K562 (cell line): ENCODE data around the gene MINK1. TPM values are rescaled to one million over a fixed set of nuclear protein-coding genes. Genes with fewer than 3 reads are reported as not detected.

Experiments
- ATAC-seq: fragments of 200-7000 bp; cut with Tn5 transposase; 3 replicates; pipeline ENCODE4 v1.9.1; 2020; ENCODE audit warnings: moderate library complexity
- BruUV-seq: library from RNA; stranded (reverse); fragments of 400-500 nt; replicated peaks from 2 replicates; lab custom pipeline; 2021; lab: Mats Ljungman, UMichigan
- CTCF ChIA-PET: fragments of 300-600 bp; formaldehyde crosslinking; extraction: SDS; loops from one replicate; lab custom pipeline; 2021; ENCODE audit warnings: low intra/inter-chr PET ratio; lab: Yijun Ruan, JAX
- POLR2A ChIA-PET: fragments of 300-600, 350-650 bp; sonication (Branson Sonifier 250); formaldehyde crosslinking; extraction: SDS; loops from one replicate; lab custom pipeline; 2021; ENCODE audit warnings: antibody characterized with exemption, inconsistent platforms; lab: Yijun Ruan, JAX
- DNase-seq, 4 experiments: peaks; one replicate each; pipeline versions ENCODE4 v3.0.0 to v3.0.0-alpha.2; 2011 to 2018; ENCODE audit warnings: low spot score in 3 of 4, mixed read lengths in 3 of 4; ENCODE audit errors: extremely low read depth in 1 of 4
- FAIRE-seq: peaks from 2 replicates; lab custom pipeline; 2011; peaks lifted over from hg19 to GRCh38; lab: Jason Lieb, UNC
- H2AFZ ChIP-seq: 2 replicates; pipeline ENCODE4 v1.6.0; 2011; ENCODE audit warnings: low read depth, low read length, control low read depth, inconsistent platforms
- H3K27ac ChIP-seq: fragments of 200-600 bp; 3 replicates; pipeline ENCODE4 v1.8.0; 2011; ENCODE audit warnings: low read depth, mild to moderate bottlenecking, control low read depth, inconsistent platforms, low read length, moderate library complexity, mixed read lengths; ENCODE audit errors: extremely low read depth
- H3K27me3 ChIP-seq, 2 experiments: fragments of 300-600 bp in 1 of 2; 2 replicates in 1 of 2; 3 replicates in 1 of 2; pipeline versions ENCODE4 v1.6.0 to v1.8.0; 2011; ENCODE audit warnings: inconsistent platforms in 2 of 2, low read length in 2 of 2, mild to moderate bottlenecking in 1 of 2, mixed read lengths in 1 of 2, moderate library complexity in 1 of 2; ENCODE audit not compliant: control insufficient read depth in 2 of 2, insufficient read depth in 2 of 2
- H3K36me3 ChIP-seq: fragments of 300-600 bp; 3 replicates; pipeline ENCODE4 v1.8.0; 2011; ENCODE audit warnings: mild to moderate bottlenecking, low read length, inconsistent platforms; ENCODE audit not compliant: control insufficient read depth, insufficient read depth
- H3K4me1 ChIP-seq, 2 experiments: fragments of 200-600 bp in 1 of 2; replicated peaks in 1 of 2; 2 replicates in 1 of 2; 3 replicates in 1 of 2; pipeline versions ENCODE4 v1.5.1 to v1.8.0; 2011; ENCODE audit warnings: inconsistent platforms in 2 of 2, low read length in 2 of 2, mild to moderate bottlenecking in 1 of 2, mixed read lengths in 1 of 2, moderate library complexity in 1 of 2; ENCODE audit not compliant: control insufficient read depth in 2 of 2, insufficient read depth in 2 of 2
- H3K4me2 ChIP-seq: 2 replicates; pipeline ENCODE4 v1.6.1; 2011; ENCODE audit warnings: low read length, control low read depth, inconsistent platforms, mixed read lengths; ENCODE audit not compliant: insufficient read depth
- H3K4me3 ChIP-seq: fragments of 200-600 bp; sonication (generic), shearing (Covaris generic); 2 replicates; pipeline ENCODE4 v1.5.1; 2016; ENCODE audit warnings: control low read depth, inconsistent platforms
- H3K79me2 ChIP-seq: fragments of 200-600 bp; 3 replicates; pipeline ENCODE4 v1.8.0; 2011; ENCODE audit warnings: low read length, inconsistent platforms; ENCODE audit not compliant: control insufficient read depth, insufficient read depth
- H3K9ac ChIP-seq, 2 experiments: 2 replicates each; pipeline versions ENCODE4 v1.6.0 to v1.6.1; 2011; ENCODE audit warnings: low read depth in 2 of 2, low read length in 2 of 2, control low read depth in 1 of 2, inconsistent platforms in 1 of 2, mild to moderate bottlenecking in 1 of 2, mixed read lengths in 1 of 2; ENCODE audit not compliant: insufficient read depth in 1 of 2
- H3K9me1 ChIP-seq: one replicate; pipeline ENCODE4 v1.6.0; 2011; ENCODE audit warnings: inconsistent platforms, mild to moderate bottlenecking, low read length, moderate library complexity; ENCODE audit not compliant: control insufficient read depth, insufficient read depth
- H3K9me3 ChIP-seq: replicated peaks from 2 replicates; pipeline ENCODE4 v1.5.1; 2011; ENCODE audit warnings: low read depth, low read length, inconsistent platforms; ENCODE audit not compliant: control insufficient read depth, insufficient read depth
- H4K20me1 ChIP-seq: replicated peaks from 2 replicates; pipeline ENCODE4 v1.6.1; 2011; ENCODE audit warnings: low read length, inconsistent platforms, mixed read lengths; ENCODE audit not compliant: control insufficient read depth, insufficient read depth
- SIN3A ChIP-seq, 2 experiments: fragments of 150-350 bp in 1 of 2; IDR thresholded peaks; 2 replicates each; pipeline ENCODE4 v1.6.1; 2011 to 2016; ENCODE audit warnings: borderline replicate concordance in 2 of 2, low read depth in 2 of 2, low read length in 2 of 2, mild to moderate bottlenecking in 2 of 2, moderate library complexity in 2 of 2; ENCODE audit not compliant: control insufficient read depth in 1 of 2
- ZFPM2 ChIP-seq: fragments of 250-450 bp; sonication (Bioruptor Pico); IDR thresholded peaks from 2 replicates; pipeline ENCODE4 v1.5.1; 2022; ENCODE audit warnings: mild to moderate bottlenecking
- WGBS: fragments of 100-300 bp; shearing (Covaris generic); methylation state at CpG from one replicate; pipeline ENCODE4 v1.1.6; 2016; ENCODE audit warnings: low coverage, mixed read lengths; ENCODE audit not compliant: insufficient coverage; ENCODE audit errors: missing lambda C conversion rate; 5-methylcytosine and 5-hydroxymethylcytosine counted together
- in situ Hi-C: fragments of 300-500 bp; cut with MboI; formaldehyde crosslinking; loops from 4 replicates; pipeline ENCODE4 v1.15.0; 2018; ENCODE audit warnings: inconsistent platforms, mixed read lengths
- intact Hi-C: fragments of 100-400 bp; cut with micrococcal nuclease; formaldehyde crosslinking; loops from 2 replicates; pipeline ENCODE4 v1.14.2; 2022
- polyA plus RNA-seq, 8 experiments: library from polyadenylated mRNA; depleted of rRNA in 4 of 8; stranded (reverse) in 5 of 8; unstranded in 3 of 8; fragments of >200 nt; fragmentation: Nextera tagmentation in 2 of 8; fragmentation: Illumina TruSeq in 1 of 8; extraction: Ambion mirVana in 2 of 8; extraction: Trizol in 1 of 8; gene quantifications; 2 replicates each; pipeline versions ENCODE4 v1.2.1 to v1.2.3, GENCODE V29; 2011 to 2014; ENCODE audit warnings: inconsistent platforms in 1 of 8, missing spikeins in 1 of 8
- total RNA-seq, 7 experiments: library from RNA; depleted of rRNA in 6 of 7; stranded (reverse); fragments of >200 nt in 6 of 7; fragmentation: Illumina TruSeq in 2 of 7; extraction: Trizol in 2 of 7; gene quantifications; 2 replicates each; pipeline versions ENCODE4 v1.2.1 to v1.2.3, GENCODE V29; 2011 to 2021; ENCODE audit warnings: low replicate concordance in 1 of 7
- TF ChIP-seq, protein P1 (sequence below): sonication (generic); formaldehyde crosslinking; IDR thresholded peaks from 2 replicates; pipeline ENCODE4 v1.8.0; 2022; ENCODE audit warnings: missing genetic modification reagents, mild to moderate bottlenecking, moderate library complexity, borderline replicate concordance

Gene MINK1
- total and polyA plus RNA-seq, 9 of the 15 experiments (the other 6 are each of a cell fraction or from before 2014, with no cell fraction given), result 0.11 to 54.2 (median 14.9) TPM

DNA sequence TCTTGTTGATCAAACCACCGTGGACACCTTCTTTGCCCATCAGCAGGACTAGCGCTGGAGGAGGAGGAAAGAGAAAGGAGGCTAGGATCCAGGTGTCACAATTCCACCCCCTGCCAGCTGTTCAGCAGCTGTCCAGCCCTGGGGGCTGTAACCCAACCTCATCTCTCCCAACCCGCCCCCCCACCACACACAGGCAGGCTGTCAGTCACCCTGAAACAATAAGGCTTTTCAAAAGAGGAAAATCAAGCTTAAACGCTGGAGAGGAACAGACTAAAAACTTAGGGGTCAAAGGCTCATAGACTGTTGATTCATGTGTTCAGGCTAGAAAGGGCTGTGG is 112.8 kb downstream of the MINK1 start:
- Histone ChIP-seq H3K4me1 (peaks cover 24 to 37% of the 10 kb centered on the region in 2 experiments), H3K4me3 (peak overlapping the region; percentile 97), H2AFZ (no peak overlapping the region), H4K20me1 (peaks cover 22% of the 10 kb centered on the region), H3K36me3 (peaks cover 65% of the 10 kb centered on the region), H3K27me3 (no peaks in the 10 kb centered on the region), H3K4me2 (peak overlapping the region; percentile 93), H3K27ac (peak overlapping the region; percentile 98), H3K9me3 (no peaks in the 10 kb centered on the region), H3K9me1 (no peaks in the 10 kb centered on the region), H3K79me2 (peaks cover 83% of the 10 kb centered on the region), H3K9ac (peak overlapping the region; percentile 50 to 97; a peak in 3 of 4 replicates)
- in situ Hi-C loops (no loop called here), intact Hi-C loops (loop anchor here (1.0 kb wide), 1 partner anchor 21 kb away; the partner anchor contains the start of gene SPAG7)
- FAIRE-seq, result no peak
- TF ChIP-seq, protein P1, sequence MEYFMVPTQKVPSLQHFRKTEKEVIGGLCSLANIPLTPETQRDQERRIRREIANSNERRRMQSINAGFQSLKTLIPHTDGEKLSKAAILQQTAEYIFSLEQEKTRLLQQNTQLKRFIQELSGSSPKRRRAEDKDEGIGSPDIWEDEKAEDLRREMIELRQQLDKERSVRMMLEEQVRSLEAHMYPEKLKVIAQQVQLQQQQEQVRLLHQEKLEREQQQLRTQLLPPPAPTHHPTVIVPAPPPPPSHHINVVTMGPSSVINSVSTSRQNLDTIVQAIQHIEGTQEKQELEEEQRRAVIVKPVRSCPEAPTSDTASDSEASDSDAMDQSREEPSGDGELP (CRISPR knock-in tag), result 0 out of 2 replicates have a peak, but pooled peaks have one; percentile 29
- TF ChIP-seq ZFPM2 (CRISPR knock-in tag) (no peak), SIN3A (IDR thresholded peaks at IDR 0.05; ENCODE audit: borderline replicate concordance in 2 of 2, control insufficient read depth in 1 of 2, low read depth in 2 of 2, low read length in 2 of 2) (peak in 1 of 2 experiments; percentile 37; a peak in 1 of 4 replicates)
- POLR2A ChIA-PET, result interaction anchor here (0.6 to 3.2 kb wide), 4 partner anchors 17 to 813 kb away, joined by 3 to 21 read pairs (median 3); partner anchors contain the start of gene SPAG7
- no peak for DNase-seq
- CTCF ChIA-PET, result no interaction called here
- no TSS peak for BruUV-seq
- WGBS, result 10% methylated on average over 3 of the region's 4 CpGs
- ATAC-seq, result no peak
